Stimulated activated naive CD8-positive, alpha-beta T cell treated with anti-CD3 and anti-CD28 coated beads, Interleukin-15, Interleukin-2, amounts not matched to agents 100 ng/mL and 50 ng/mL, for 24 hours (primary cell): ENCODE data around the gene DLG2.

Experiments used
- H3K27ac Mint-ChIP-seq: one replicate; pipeline ENCODE4 v1.8.0; 2021; ENCODE audit warnings: mild to moderate bottlenecking, mixed read lengths
- H3K27me3 Mint-ChIP-seq: one replicate; pipeline ENCODE4 v1.8.0; 2021; ENCODE audit warnings: mixed read lengths
- H3K36me3 Mint-ChIP-seq: one replicate; pipeline ENCODE4 v1.8.0; 2021; ENCODE audit warnings: low read depth, mixed read lengths
- H3K4me1 Mint-ChIP-seq: one replicate; pipeline ENCODE4 v1.8.0; 2021; ENCODE audit warnings: low read depth, mixed read lengths
- H3K4me3 Mint-ChIP-seq: one replicate; pipeline ENCODE4 v1.8.0; 2021; ENCODE audit warnings: mild to moderate bottlenecking, mixed read lengths
- H3K9me3 Mint-ChIP-seq: one replicate; pipeline ENCODE4 v1.8.0; 2021; ENCODE audit warnings: mixed read lengths

DLG2 gene

DNA sequence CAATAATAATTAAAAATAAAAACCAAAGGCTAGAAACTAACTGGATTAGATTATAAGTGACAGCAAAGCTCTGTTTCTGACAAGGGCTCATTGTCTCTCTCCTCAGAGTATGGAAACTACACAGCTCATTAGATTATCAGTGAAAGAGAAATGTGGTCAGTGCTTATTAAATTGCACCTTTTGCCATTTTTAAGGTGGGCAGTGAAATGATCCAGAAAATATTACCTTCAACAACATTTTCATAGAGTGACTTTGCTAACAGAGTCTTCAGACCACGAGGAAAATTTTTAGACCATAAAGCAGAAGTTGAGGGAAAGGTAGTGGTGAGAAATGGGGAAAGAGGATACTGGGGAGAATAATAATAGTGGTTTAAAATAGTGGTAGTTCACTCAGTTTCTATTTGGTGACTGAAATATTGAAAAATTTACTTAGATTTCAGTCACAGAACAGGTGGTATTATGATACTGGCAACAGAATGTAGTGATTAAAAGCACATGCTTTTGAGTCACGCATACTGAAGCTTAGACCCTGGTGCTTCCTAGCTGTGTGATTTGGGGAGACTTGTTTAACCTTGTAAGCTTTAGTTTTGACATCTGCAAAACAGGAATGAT, 1657.0 kb downstream of the DLG2 start:
- no peaks in the 10 kb centered on the region for H3K36me3 Mint-ChIP-seq

DNA sequence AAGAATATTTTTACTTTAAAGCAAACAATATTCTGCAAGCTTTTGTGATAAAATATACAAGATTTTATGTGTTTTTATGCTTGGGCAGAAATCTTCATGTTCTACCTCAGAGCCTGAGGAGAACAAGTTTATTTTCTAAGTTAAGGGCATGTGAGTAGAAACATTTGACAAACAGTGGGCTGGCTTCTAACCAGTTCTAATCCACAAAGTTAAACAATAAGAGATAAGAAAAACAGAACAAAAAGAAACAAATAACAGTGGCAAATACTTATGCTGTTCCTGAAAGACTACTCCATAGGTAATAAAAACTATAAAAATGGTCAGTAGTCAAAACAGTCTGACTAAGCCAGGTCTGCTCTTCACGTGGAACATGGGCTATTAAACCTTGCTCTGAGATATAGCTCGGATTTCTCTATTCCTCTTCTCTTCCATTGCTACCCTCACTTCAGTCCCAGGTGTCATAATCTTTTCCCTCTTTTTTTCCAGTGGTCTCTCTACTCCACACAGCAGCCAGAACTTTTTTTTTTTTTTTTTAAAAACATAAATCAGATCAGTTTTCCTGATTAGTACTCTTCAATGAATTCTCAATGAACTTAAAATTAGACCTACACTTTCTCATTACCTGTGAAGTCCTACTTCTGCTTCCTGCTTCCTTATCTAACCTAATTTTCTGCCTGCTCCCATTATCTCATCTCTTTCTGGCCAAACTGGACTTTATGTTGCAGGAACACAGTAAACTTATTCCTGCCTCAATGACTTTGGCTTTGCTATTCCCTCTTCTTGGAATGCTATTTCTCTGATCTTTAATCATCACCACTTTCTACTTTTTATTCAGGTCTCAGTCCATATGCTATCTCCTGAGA, 1669.9 kb downstream of the DLG2 start:
- Mint-ChIP-seq H3K36me3 (no peaks in the 10 kb centered on the region), H3K27me3 (no peaks in the 10 kb centered on the region), H3K27ac (no peak overlapping the region), H3K9me3 (peaks cover 3% of the 10 kb centered on the region), H3K4me3 (no peak overlapping the region), H3K4me1 (no peaks in the 10 kb centered on the region)

More for the DNA sequence above, 1657.0 kb downstream of the DLG2 start:
- H3K9me3 Mint-ChIP-seq, result no peaks in the 10 kb centered on the region
- no peaks in the 10 kb centered on the region for H3K4me1 Mint-ChIP-seq
- H3K4me3 Mint-ChIP-seq, result no peak overlapping the region
- no peaks in the 10 kb centered on the region for H3K27me3 Mint-ChIP-seq
- H3K27ac Mint-ChIP-seq, result no peak overlapping the region

DNA sequence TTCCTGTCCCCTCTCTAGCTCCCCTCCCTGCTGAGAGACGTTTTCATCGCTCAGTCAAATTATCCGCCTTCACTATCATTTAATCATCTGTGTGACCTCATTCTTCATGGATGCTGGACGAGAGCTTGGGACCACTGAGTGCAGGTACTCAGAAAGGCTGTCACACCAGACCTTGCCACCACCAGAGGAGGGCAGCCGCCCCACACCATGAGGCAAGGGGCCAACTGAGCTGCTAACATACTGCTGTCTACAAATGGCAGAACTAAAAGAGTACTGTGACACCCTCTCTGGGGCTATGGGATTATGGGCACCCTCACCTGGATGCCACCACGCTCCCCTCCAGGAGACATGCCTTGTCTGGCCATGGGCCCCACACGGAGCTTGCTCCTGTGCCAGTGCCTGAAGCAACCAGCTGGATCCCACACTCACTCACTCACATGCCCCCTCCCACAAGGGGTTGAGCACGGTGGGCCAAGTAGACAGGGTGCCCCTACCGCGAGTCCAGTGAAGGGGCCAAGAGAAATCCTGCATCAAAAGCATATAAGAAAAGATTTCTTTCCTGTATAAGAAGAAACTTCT, 1670.9 kb downstream of the DLG2 start:
- H3K36me3 Mint-ChIP-seq, result no peaks in the 10 kb centered on the region
- no peak overlapping the region for H3K4me3 Mint-ChIP-seq
- H3K4me1 Mint-ChIP-seq, result no peaks in the 10 kb centered on the region

DNA sequence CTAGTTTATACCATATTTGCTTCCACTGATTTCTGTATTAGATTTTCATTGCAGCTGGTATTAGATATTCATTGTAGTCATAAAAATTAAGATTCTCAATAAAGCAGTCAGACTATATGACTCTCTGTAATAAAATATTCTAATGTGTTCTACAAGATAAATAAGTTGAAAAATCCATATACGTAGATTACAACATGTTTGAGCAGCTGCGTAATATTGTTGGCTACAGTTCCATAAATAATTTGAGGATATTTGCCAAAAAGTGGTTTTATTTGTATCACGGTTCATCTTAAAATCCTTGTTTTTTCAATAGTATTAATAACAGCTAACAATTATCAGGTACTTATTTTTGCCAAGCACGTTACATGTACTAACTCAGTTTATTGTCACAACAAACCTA, 1672.4 kb downstream of the DLG2 start:
- H3K36me3 Mint-ChIP-seq, result no peaks in the 10 kb centered on the region
- H3K27ac Mint-ChIP-seq, result no peak overlapping the region
- no peaks in the 10 kb centered on the region for H3K4me1 Mint-ChIP-seq
- no peak overlapping the region for H3K4me3 Mint-ChIP-seq
- H3K9me3 Mint-ChIP-seq, result peaks cover 3% of the 10 kb centered on the region
- H3K27me3 Mint-ChIP-seq, result no peaks in the 10 kb centered on the region

More for the DNA sequence above, 1670.9 kb downstream of the DLG2 start:
- H3K9me3 Mint-ChIP-seq, result peaks cover 3% of the 10 kb centered on the region
- H3K27me3 Mint-ChIP-seq, result no peaks in the 10 kb centered on the region
- H3K27ac Mint-ChIP-seq, result no peak overlapping the region

DNA sequence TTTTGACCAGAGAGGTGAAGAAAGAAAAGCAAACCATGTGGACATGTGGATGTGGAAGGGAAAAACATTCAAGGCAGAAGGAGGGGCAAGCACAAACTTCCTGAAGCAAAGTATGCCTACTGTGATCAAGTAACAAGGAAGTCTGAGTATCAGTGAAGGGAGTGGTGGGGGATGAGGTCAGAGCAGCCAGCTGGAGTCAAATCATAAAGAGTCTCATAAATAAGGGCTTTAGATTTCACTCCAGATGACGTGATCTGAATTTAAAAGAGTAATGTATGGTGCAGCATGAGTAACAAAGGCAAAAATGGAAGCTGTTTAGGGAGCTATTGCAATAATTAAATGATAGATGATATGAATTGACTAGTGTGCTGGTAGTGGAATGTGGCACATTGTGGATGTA, 1675.6 kb downstream of the DLG2 start:
- Mint-ChIP-seq H3K4me3 (no peak overlapping the region), H3K4me1 (no peaks in the 10 kb centered on the region), H3K27me3 (no peaks in the 10 kb centered on the region)

DNA sequence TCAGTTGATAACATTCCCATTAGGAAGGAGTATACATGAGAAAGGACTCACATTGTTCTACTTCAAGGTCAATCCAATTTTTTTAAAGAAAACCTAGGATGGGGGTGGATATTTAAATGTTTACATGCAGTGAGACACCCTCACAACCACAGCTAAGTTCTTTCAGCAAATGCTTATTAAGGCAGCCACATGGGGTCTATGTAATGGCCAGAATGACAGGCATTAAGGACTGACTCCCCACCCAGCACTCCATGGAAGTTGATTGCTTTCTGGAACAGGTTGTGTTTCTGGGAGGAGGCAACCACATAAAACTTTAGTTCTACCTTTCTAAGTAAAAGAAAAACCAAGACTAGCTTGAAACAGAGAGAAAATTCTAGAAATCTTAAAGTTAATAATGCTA, 1678.9 kb downstream of the DLG2 start:
- H3K27me3 Mint-ChIP-seq, result no peaks in the 10 kb centered on the region
- H3K36me3 Mint-ChIP-seq, result no peaks in the 10 kb centered on the region
- H3K4me3 Mint-ChIP-seq, result no peak overlapping the region
- peaks cover 5% of the 10 kb centered on the region for H3K9me3 Mint-ChIP-seq
- no peak overlapping the region for H3K27ac Mint-ChIP-seq
- no peaks in the 10 kb centered on the region for H3K4me1 Mint-ChIP-seq

More for the DNA sequence above, 1675.6 kb downstream of the DLG2 start:
- H3K36me3 Mint-ChIP-seq, result no peaks in the 10 kb centered on the region
- H3K27ac Mint-ChIP-seq, result no peak overlapping the region
- peaks cover 3% of the 10 kb centered on the region for H3K9me3 Mint-ChIP-seq

DNA sequence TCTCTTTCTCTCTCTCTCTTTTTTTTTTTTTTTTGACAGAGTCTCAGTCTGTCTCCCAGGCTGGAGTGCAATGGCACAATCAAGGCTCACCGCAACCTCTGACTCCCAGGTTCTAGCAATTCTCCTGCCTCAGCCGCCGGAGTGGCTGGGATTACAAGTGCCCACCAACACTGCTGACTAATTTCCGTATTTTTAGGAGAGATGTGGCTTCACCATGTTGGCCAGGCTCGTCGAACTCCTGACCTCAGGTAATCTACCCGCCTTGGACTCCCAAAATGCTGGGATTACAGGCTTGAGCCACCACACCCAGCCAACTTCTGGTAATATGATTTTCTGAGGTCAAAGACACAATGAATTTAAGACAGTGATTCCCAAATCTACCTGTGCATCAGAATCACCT, 1681.2 kb downstream of the DLG2 start:
- H3K27ac Mint-ChIP-seq, result no peak overlapping the region
- no peaks in the 10 kb centered on the region for H3K36me3 Mint-ChIP-seq
- H3K4me3 Mint-ChIP-seq, result no peak overlapping the region
- H3K27me3 Mint-ChIP-seq, result no peaks in the 10 kb centered on the region
- peaks cover 5% of the 10 kb centered on the region for H3K9me3 Mint-ChIP-seq
- H3K4me1 Mint-ChIP-seq, result no peaks in the 10 kb centered on the region

DNA sequence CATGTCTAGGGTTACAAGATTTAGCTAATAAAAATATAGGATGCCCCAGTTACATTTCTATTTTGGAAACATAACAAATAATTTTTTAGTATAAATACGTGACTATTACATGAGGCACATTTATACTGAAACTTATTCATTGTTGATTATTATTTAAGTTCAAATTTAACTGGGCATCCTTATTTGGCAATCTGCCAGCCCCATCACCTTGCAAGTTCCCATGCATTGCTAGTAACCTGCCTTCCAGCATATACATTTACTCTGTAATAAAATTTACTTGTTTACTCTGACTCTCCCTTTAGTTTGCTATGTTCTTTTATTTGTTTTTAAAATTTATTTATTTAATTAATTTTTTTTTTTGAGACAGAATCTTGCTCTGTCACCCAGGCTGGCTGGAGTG, 1686.1 kb downstream of the DLG2 start:
- H3K36me3 Mint-ChIP-seq, result no peaks in the 10 kb centered on the region
- no peaks in the 10 kb centered on the region for H3K27me3 Mint-ChIP-seq
- H3K4me3 Mint-ChIP-seq, result no peak overlapping the region
- H3K4me1 Mint-ChIP-seq, result no peaks in the 10 kb centered on the region
- H3K27ac Mint-ChIP-seq, result no peak overlapping the region
- peaks cover 9% of the 10 kb centered on the region for H3K9me3 Mint-ChIP-seq

DNA sequence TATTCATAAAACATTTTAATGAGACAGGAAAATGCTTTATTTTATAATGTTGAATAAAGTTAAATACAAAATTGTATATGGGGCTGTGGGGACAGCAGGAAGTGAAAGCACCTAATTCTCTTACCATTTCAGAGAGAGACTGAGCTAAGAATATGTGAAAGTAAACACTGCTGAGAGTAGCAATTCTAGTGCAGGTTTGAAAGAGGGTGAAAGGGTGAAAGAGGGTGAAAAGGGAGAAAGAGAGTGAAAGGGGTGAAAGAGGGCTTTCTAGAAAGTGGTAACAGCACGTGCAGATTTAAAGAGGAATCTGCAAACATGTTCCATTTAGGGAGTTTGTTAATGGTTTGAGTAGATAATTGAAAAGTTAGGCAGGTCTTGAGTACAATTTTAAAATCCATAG, 1689.0 kb downstream of the DLG2 start:
- Mint-ChIP-seq H3K27me3 (no peaks in the 10 kb centered on the region), H3K27ac (no peak overlapping the region), H3K36me3 (no peaks in the 10 kb centered on the region), H3K4me1 (no peaks in the 10 kb centered on the region), H3K4me3 (no peak overlapping the region), H3K9me3 (peaks cover 4% of the 10 kb centered on the region)

DNA sequence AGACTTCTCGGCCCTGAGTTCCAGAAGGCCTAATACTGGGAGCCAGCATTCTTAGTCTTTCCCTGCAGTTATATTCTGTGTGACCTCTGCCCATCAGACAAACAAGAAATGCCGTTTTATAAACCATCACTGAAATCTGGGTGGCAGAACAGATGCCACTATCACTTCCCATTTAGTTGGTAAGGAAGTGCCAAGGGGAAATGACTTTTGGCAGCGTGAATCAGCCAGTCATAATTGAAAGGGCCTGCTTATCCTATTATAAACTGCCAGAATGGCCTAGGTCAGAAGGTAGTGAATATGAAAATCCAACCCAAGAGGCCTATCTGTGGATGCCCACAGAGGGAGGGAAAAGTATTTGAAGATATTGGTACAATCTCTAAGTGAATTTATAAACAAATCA, 1694.1 kb downstream of the DLG2 start:
- H3K27me3 Mint-ChIP-seq, result no peaks in the 10 kb centered on the region
- no peak overlapping the region for H3K27ac Mint-ChIP-seq

DNA sequence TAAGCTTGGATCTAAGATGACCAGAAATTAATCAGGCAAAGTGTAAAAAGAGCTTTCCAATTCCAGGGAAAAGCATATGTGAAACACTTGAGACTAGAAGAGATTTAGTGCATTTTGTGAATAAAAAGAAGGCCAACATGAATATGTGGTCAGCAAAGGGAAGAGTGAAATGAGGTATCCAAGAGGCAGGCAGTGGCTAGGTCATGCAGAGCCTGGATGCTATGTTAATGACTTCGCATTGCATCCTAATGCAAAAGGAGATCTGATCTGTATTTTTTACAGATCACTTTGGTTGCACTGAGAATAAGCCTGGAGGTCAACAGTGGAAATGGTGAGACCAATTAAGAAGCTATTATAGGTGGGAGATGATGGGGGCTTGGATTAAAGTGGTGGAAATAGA, 1699.7 kb downstream of the DLG2 start:
- H3K27ac Mint-ChIP-seq, result no peak overlapping the region

More for the DNA sequence above, 1694.1 kb downstream of the DLG2 start:
- Mint-ChIP-seq H3K4me1 (no peaks in the 10 kb centered on the region), H3K4me3 (no peak overlapping the region), H3K9me3 (no peaks in the 10 kb centered on the region), H3K36me3 (no peaks in the 10 kb centered on the region)

DNA sequence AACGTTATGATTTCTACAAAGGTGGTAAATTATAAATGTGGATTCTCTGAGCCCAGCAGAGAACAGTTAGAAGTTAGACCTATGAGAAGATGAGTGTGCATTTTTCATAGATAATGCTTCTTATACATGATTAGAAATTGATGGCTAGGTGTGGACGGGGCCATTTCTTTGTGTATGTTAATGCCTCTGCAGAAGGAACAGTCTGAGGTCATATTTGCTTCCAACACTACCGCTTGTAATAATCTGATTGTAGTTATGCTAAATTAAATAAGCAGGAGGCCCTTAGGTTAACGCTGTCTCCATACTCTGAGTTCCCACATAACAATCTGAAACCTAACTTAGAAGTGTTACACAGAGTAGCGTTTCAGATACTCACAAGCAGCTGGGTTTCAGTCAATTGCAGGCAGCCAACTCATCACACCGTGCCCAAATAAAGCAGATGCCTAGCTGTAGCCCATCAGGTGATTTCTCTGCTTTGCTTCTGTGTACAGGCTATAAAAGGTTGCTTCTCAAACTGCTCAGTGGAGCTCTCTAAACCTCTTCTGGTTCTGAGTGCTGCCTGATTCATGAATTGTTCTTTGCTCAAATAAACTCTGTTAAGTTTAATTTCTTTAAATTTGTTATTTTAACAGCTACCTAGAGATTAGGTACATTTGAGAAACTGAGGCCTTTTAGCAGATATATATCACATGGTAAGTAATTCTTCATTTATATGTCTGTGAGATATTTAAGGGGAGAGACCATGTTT, 1702.2 kb downstream of the DLG2 start:
- H3K9me3 Mint-ChIP-seq, result no peaks in the 10 kb centered on the region
- H3K36me3 Mint-ChIP-seq, result no peaks in the 10 kb centered on the region
- no peaks in the 10 kb centered on the region for H3K27me3 Mint-ChIP-seq
- H3K4me1 Mint-ChIP-seq, result no peaks in the 10 kb centered on the region
- no peak overlapping the region for H3K4me3 Mint-ChIP-seq
- no peak overlapping the region for H3K27ac Mint-ChIP-seq

More for the DNA sequence above, 1699.7 kb downstream of the DLG2 start:
- H3K27me3 Mint-ChIP-seq, result no peaks in the 10 kb centered on the region
- no peaks in the 10 kb centered on the region for H3K36me3 Mint-ChIP-seq
- H3K4me1 Mint-ChIP-seq, result no peaks in the 10 kb centered on the region
- H3K9me3 Mint-ChIP-seq, result no peaks in the 10 kb centered on the region
- no peak overlapping the region for H3K4me3 Mint-ChIP-seq

DNA sequence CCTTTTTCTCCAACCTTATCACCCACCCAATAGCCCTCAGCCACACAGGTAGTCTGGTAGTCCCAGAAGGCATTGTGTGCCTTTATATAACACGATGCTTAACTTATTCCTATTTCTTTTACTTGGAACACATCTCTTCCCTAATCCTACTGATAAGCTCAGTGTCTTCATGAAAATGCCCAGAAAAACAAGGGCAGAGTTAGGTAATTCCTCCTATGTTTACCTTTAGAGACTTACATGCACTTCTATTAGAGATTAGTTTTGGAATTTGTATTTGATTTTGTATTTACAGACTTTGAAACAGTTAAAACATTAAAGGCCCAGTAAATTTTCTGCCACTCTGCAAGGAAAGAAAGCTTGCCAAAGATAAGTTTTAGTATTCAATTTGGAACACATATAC, 1703.2 kb downstream of the DLG2 start:
- Mint-ChIP-seq H3K4me1 (no peaks in the 10 kb centered on the region), H3K36me3 (no peaks in the 10 kb centered on the region), H3K27me3 (no peaks in the 10 kb centered on the region), H3K27ac (no peak overlapping the region), H3K9me3 (no peaks in the 10 kb centered on the region), H3K4me3 (no peak overlapping the region)

DNA sequence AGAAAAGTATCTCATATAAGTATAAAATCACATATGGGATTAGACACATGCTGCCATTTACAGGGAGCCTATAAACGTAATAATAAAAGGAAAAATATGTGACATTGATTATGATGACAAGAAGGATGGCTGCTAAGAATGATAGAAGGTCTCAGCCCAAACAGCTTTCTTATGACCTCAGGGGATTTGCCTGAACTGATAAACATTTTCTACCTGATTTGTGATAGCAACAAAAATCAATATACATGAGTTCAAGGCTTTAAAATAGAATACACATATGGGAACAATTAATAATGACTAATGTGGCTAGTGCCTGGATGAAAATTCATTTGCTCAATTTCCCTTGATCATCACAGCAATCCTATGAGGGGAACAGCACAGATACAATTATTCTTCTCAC, 1704.2 kb downstream of the DLG2 start:
- Mint-ChIP-seq H3K36me3 (no peaks in the 10 kb centered on the region), H3K9me3 (no peaks in the 10 kb centered on the region), H3K4me3 (no peak overlapping the region), H3K27ac (no peak overlapping the region), H3K27me3 (no peaks in the 10 kb centered on the region), H3K4me1 (no peaks in the 10 kb centered on the region)

DNA sequence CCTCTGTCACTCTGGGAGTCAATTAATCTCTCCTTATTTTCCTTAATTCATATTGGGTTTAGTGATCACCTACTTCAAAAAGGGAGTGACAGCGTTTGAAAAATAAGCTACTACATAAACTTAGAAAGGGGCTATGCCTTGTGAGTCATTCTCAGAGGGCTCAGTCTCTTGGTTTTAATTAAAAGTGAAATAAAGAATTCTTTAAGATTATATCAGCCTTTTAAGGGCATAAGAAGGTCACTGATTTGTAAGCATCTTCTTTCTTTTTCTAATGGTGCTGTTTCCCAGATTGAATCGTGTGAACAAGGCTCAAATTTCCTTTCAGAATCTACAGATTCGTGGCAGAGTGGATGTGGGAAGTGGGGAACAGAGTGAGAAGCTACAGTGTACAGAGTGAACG, 1704.8 kb downstream of the DLG2 start:
- no peaks in the 10 kb centered on the region for H3K27me3 Mint-ChIP-seq
- no peaks in the 10 kb centered on the region for H3K36me3 Mint-ChIP-seq
- H3K4me1 Mint-ChIP-seq, result no peaks in the 10 kb centered on the region
- H3K27ac Mint-ChIP-seq, result no peak overlapping the region
- H3K9me3 Mint-ChIP-seq, result no peaks in the 10 kb centered on the region
- no peak overlapping the region for H3K4me3 Mint-ChIP-seq
